ENCODE measurements around the gene ETV6.

ETV6 gene

GRCh38 chr12:11870041-11870451, 220.6 kb downstream of the ETV6 start:
- DNase-seq: no peak

GRCh38 chr12:11872055-11872454, 222.6 kb downstream of the ETV6 start:
- DNase-seq: no peak

GRCh38 chr12:11875414-11875935, 226.0 kb downstream of the ETV6 start:
- no peak for DNase-seq

- no peak for DNase-seq
Observed at GRCh38 chr12:11876307-11876706, 226.8 kb downstream of the ETV6 start.

- no peak for DNase-seq
Observed at GRCh38 chr12:11877102-11877826, 227.8 kb downstream of the ETV6 start.

- DNase-seq: peak; percentile 76
Observed at GRCh38 chr12:11877869-11878780, 228.7 kb downstream of the ETV6 start.

GRCh38 chr12:11879306-11879705, 229.8 kb downstream of the ETV6 start:
- no peak for DNase-seq

GRCh38 chr12:11880381-11880780, 230.9 kb downstream of the ETV6 start:
- no peak for DNase-seq

GRCh38 chr12:11881835-11882234, 232.4 kb downstream of the ETV6 start:
- DNase-seq: no peak

- DNase-seq: no peak
Observed at GRCh38 chr12:11882301-11883019, 233.0 kb downstream of the ETV6 start.

GRCh38 chr12:11884116-11884515, 234.6 kb downstream of the ETV6 start:
- DNase-seq: no peak

GRCh38 chr12:11884706-11885105, 235.2 kb downstream of the ETV6 start:
- no peak for DNase-seq

GRCh38 chr12:11885261-11886038, 236.0 kb downstream of the ETV6 start:
- no peak for DNase-seq

GRCh38 chr12:11886339-11886738, 236.9 kb downstream of the ETV6 start:
- no peak for DNase-seq

GRCh38 chr12:11888029-11888428, 238.6 kb downstream of the ETV6 start:
- no peak for DNase-seq

- no peak for DNase-seq
Observed at GRCh38 chr12:11891346-11891745, 241.9 kb downstream of the ETV6 start.

GRCh38 chr12:11891754-11892386, 242.4 kb downstream of the ETV6 start:
- DNase-seq: no peak

- no peak for DNase-seq
Observed at GRCh38 chr12:11893998-11894397, 244.5 kb downstream of the ETV6 start.

GRCh38 chr12:11894890-11895289, 245.4 kb downstream of the ETV6 start:
- DNase-seq: no peak

- DNase-seq: no peak
Observed at GRCh38 chr12:11895421-11896078, 246.1 kb downstream of the ETV6 start.

- DNase-seq: no peak
Observed at GRCh38 chr12:11896417-11896929, 247.0 kb downstream of the ETV6 start.

Data from NCI-H510A (cell line).